Gastrocnemius medialis (tissue), 4 donors: ENCODE data around the gene FAM222B. TPM values are rescaled to one million over a fixed set of nuclear protein-coding genes. Genes with fewer than 3 reads are reported as not detected.
"Not testable (repeated sequence)": the region's sequence is repeated elsewhere in the genome, so short reads cannot be mapped to it uniquely, and the experiment has no call there.

Experiments
- ATAC-seq, 2 donors: fragments of 150-250 bp; one replicate each; pipeline ENCODE4 v1.9.1; 2016
- DNase-seq, 2 donors: peaks; one replicate each; pipeline ENCODE4 v3.0.0-alpha.2; 2019
- H3K27ac ChIP-seq, 4 donors: fragments of 200-600 bp; sonication (generic); 1 replicate in 1 of 4; 2 replicates in 3 of 4; pipeline ENCODE4 v1.5.1; 2016 to 2018; ENCODE audit warnings: mild to moderate bottlenecking in 2 of 4, moderate library complexity in 1 of 4
- H3K27me3 ChIP-seq, 3 donors: fragments of 200-600 bp; sonication (generic) in 2 of 3; 1 replicate in 1 of 3; 2 replicates in 2 of 3; pipeline versions ENCODE4 v1.5.1 to v1.6.0; 2016 to 2019; ENCODE audit warnings: mild to moderate bottlenecking in 1 of 3, moderate library complexity in 1 of 3
- H3K36me3 ChIP-seq, 2 donors: fragments of 200-600 bp; sonication (generic) in 1 of 2; one replicate each; pipeline ENCODE4 v1.5.1; 2017 to 2018
- H3K4me1 ChIP-seq, 2 donors: fragments of 200-600 bp; sonication (generic) in 1 of 2; one replicate each; pipeline ENCODE4 v1.5.1; 2016 to 2017; ENCODE audit warnings: mild to moderate bottlenecking in 2 of 2
- H3K4me3 ChIP-seq, 4 donors: fragments of 200-600 bp; sonication (generic) in 3 of 4; 1 replicate in 1 of 4; 2 replicates in 3 of 4; pipeline ENCODE4 v1.5.1; 2016 to 2019; ENCODE audit warnings: mild to moderate bottlenecking in 2 of 4
- H3K9me3 ChIP-seq, 3 donors: fragments of 200-600 bp; sonication (generic) in 2 of 3; 1 replicate in 1 of 3; 2 replicates in 2 of 3; pipeline ENCODE4 v1.5.1; 2016 to 2019
- CTCF ChIP-seq, 5 experiments: fragments of 450-650 bp in 3 of 5; fragments of 200-600 bp in 2 of 5; sonication (generic) in 2 of 5; IDR thresholded peaks in 4 of 5; conservative IDR thresholded peaks in 1 of 5; 1 replicate in 4 of 5; 2 replicates in 1 of 5; pipeline ENCODE4 v1.5.1; 2016 to 2019; ENCODE audit warnings: antibody characterized with exemption in 5 of 5, mild to moderate bottlenecking in 3 of 5, moderate library complexity in 3 of 5
- POLR2A ChIP-seq, 2 donors: fragments of 450-650 bp; IDR thresholded peaks; one replicate each; pipeline ENCODE4 v1.6.1; 2017; ENCODE audit warnings: antibody characterized with exemption in 2 of 2, mild to moderate bottlenecking in 2 of 2, moderate library complexity in 2 of 2
- in situ Hi-C, 4 donors: fragments of 200-750 bp; cut with MboI; loops; one replicate each; pipeline versions ENCODE4 v1.15.0 to v1.8.0; 2017; ENCODE audit warnings: low sequenced_read_pairs in 4 of 4
- intact Hi-C: fragments of 100-400 bp; cut with DNase I; formaldehyde crosslinking; loops from one replicate; pipeline ENCODE4 v1.15.1; 2023; ENCODE audit warnings: low total_unique reads
- total RNA-seq, 4 donors: library from RNA; depleted of rRNA; stranded (reverse); fragments of >200 nt; gene quantifications; one replicate each; pipeline versions ENCODE4 v1.1.0 to v1.2.3, GENCODE V29; 2016

The FAM222B gene
- total RNA-seq, 4 donors from 2014 or later: 36.2 to 82.6 (median 66.8) TPM

- in situ Hi-C loops (no loop called here), intact Hi-C loops (no loop called here)
- ATAC-seq (no peak), DNase-seq (no peak)
- Histone ChIP-seq H3K9me3 (no peaks in the 10 kb centered on the region), H3K36me3 (no peaks in the 10 kb centered on the region), H3K4me3 (no peak overlapping the region), H3K27me3 (no peaks in the 10 kb centered on the region), H3K27ac (no peak overlapping the region), H3K4me1 (no peaks in the 10 kb centered on the region)
- TF ChIP-seq POLR2A (IDR thresholded peaks at IDR 0.05) (no peak), CTCF (IDR thresholded peaks at IDR 0.05 in 4 of 5, conservative IDR thresholded peaks at IDR 0.05 in 1 of 5) (no peak)
Observed at GRCh38 chr17:28783161-28783560, 59.4 kb downstream of the FAM222B start.

GRCh38 chr17:28779601-28780000, 63.0 kb downstream of the FAM222B start:
- H3K27me3 ChIP-seq, intact Hi-C loops, DNase-seq, H3K4me3 ChIP-seq, in situ Hi-C loops, ATAC-seq, H3K27ac ChIP-seq, H3K9me3 ChIP-seq, H3K36me3 ChIP-seq: not testable (repeated sequence)
- peaks cover 10 to 14% of the 10 kb centered on the region in 2 donors for H3K4me1 ChIP-seq

GRCh38 chr17:28777178-28777577, 65.4 kb downstream of the FAM222B start:
- in situ Hi-C loops (no loop called here), intact Hi-C loops (loop anchor here (2.0 kb wide), 1 partner anchor 18 kb away; no protein-coding TSS in a partner anchor)
- no peaks in the 10 kb centered on the region for H3K36me3 ChIP-seq
- TF ChIP-seq POLR2A (IDR thresholded peaks at IDR 0.05) (no peak), CTCF (IDR thresholded peaks at IDR 0.05 in 4 of 5, conservative IDR thresholded peaks at IDR 0.05 in 1 of 5) (no peak)
- no peak overlapping the region for H3K4me3 ChIP-seq
- ATAC-seq (no peak), DNase-seq (no peak)
- H3K27ac ChIP-seq: no peak overlapping the region
- no peaks in the 10 kb centered on the region for H3K27me3 ChIP-seq
- no peaks in the 10 kb centered on the region for H3K9me3 ChIP-seq
- H3K4me1 ChIP-seq: peaks cover 10 to 17% of the 10 kb centered on the region in 2 donors

GRCh38 chr17:28774206-28774605, 68.4 kb downstream of the FAM222B start:
- ATAC-seq (no peak), DNase-seq (no peak)
- H3K27me3 ChIP-seq: no peaks in the 10 kb centered on the region
- intact Hi-C loops (no loop called here), in situ Hi-C loops (loop anchor here in 1 of 4 donors (25.0 kb wide), 1 partner anchor 88 kb away; the partner anchor contains the start of gene ERAL1)
- no peak for TF ChIP-seq POLR2A (IDR thresholded peaks at IDR 0.05)
- no peak for TF ChIP-seq CTCF (IDR thresholded peaks at IDR 0.05 in 4 of 5, conservative IDR thresholded peaks at IDR 0.05 in 1 of 5)
- no peak overlapping the region for H3K27ac ChIP-seq
- H3K36me3 ChIP-seq: no peaks in the 10 kb centered on the region
- no peaks in the 10 kb centered on the region for H3K9me3 ChIP-seq
- no peak overlapping the region for H3K4me3 ChIP-seq
- H3K4me1 ChIP-seq: peaks cover 10 to 17% of the 10 kb centered on the region in 2 donors

- ATAC-seq (no peak), DNase-seq (no peak)
- in situ Hi-C loops (loop anchor here in 1 of 4 donors (25.0 kb wide), 1 partner anchor 89 kb away; the partner anchor contains the start of gene ERAL1), intact Hi-C loops (no loop called here)
- no peaks in the 10 kb centered on the region for H3K36me3 ChIP-seq
- H3K9me3 ChIP-seq: no peaks in the 10 kb centered on the region
- TF ChIP-seq POLR2A (IDR thresholded peaks at IDR 0.05) (no peak), CTCF (IDR thresholded peaks at IDR 0.05 in 4 of 5, conservative IDR thresholded peaks at IDR 0.05 in 1 of 5) (no peak)
- no peak overlapping the region for H3K27ac ChIP-seq
- H3K4me3 ChIP-seq: no peak overlapping the region
- peaks cover 10 to 17% of the 10 kb centered on the region in 2 donors for H3K4me1 ChIP-seq
- no peaks in the 10 kb centered on the region for H3K27me3 ChIP-seq
Observed at GRCh38 chr17:28773736-28774135, 68.9 kb downstream of the FAM222B start.
